SHP77 (cell line): ENCODE measurements around the gene TMEM128.
"Not testable (repeated sequence)": the region's sequence is repeated elsewhere in the genome, so short reads cannot be mapped to it uniquely, and the experiment has no call there.

Experiments used
- DNase-seq, 2 experiments: peaks; one replicate each; lab custom pipeline; 2025; lab: John Stamatoyannopoulos, UW

The TMEM128 gene, protein sequence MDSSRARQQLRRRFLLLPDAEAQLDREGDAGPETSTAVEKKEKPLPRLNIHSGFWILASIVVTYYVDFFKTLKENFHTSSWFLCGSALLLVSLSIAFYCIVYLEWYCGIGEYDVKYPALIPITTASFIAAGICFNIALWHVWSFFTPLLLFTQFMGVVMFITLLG

DNA sequence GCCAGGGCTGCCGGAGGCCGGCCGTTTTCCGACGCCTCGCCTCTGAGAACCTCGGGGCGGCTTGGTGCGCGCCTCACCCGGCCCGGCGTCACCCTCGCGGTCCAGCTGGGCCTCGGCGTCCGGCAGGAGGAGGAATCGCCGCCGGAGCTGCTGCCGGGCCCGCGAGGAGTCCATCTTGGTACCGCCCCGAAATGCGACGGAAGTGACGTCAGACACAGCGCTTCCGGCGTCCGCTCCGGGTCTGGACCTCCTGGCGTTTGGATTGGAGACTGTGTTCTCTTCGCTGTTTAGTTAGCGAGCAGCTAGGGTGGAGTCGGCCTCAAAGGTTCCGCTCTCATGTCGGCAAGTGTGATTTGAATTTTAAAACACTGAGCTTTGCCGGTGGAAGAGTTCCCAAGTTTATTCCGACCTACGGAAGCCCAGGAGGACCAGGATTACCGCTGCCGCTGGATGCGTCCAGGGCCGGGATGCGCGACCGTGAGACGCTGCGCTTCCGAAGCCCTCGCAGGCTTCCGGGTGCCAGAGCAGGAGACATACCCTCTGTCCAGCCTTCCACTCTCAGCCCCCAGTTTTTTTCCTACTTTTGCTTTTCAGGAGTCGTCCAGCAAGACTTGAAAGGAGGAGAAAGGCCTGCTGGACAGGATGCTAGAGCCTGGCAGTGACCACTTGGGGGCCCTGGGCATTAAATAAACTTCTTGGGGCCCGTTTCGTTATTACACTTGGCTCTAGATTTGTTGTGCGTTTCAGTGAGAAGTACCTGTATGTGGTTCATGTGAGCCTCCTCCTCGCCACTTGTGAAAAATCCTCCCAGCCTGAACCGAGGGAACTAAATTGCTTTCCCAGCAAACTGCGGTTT is at the start of gene TMEM128:
TSS of gene TMEM128 (minus strand) at position 195 of the 856 bp plus-strand sequence. CDS start at position 174, 21 bp downstream.
- peak; percentile 72 to 74 for DNase-seq

DNA sequence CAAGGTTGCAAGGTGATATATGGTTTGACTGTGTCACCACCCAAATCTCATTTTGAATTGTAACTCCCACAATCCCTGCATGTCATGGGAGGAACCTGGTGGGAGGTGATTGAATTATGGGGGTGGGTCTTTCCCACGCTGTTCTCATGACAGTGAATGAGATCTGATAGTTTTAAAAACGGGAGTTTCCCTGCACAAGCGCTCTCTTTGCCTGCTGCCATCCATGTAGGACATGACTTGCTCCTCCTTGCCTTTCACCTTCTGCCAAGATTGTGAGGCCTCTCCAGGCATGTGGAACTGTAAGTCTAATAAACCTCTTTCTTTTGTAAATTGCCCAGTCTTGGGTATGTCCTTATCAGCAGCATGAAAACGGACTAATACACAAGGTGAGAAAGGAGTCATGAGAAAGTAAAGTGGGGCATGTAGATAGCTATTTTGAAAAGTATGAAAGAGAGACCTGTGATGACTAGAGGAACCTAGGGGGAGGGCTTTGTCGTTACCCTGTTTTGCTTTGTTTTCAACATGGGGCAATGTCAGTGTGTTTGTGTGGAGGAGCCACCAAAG is 48.3 kb upstream of the TMEM128 start:
- DNase-seq = no peak

DNA sequence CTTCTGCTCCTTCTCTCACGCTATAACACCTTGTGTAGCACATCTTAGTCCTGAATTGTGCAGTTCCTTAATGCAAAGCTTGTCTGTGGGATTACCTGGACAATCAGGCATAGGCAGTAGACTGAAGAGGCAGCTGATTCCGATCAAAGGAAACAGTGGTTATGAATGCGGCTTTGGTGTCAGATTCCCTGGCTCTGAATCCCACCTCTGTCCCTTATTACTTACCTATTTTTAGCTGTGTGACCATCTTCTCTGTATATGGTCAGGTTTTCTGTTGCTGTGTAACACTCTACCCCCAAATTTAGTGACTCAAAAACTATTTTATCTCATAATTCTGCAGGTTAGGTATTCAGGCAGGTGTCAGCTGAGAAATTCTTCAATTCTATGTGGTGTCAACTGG is 45.3 kb upstream of the TMEM128 start:
- DNase-seq = no peak

DNA sequence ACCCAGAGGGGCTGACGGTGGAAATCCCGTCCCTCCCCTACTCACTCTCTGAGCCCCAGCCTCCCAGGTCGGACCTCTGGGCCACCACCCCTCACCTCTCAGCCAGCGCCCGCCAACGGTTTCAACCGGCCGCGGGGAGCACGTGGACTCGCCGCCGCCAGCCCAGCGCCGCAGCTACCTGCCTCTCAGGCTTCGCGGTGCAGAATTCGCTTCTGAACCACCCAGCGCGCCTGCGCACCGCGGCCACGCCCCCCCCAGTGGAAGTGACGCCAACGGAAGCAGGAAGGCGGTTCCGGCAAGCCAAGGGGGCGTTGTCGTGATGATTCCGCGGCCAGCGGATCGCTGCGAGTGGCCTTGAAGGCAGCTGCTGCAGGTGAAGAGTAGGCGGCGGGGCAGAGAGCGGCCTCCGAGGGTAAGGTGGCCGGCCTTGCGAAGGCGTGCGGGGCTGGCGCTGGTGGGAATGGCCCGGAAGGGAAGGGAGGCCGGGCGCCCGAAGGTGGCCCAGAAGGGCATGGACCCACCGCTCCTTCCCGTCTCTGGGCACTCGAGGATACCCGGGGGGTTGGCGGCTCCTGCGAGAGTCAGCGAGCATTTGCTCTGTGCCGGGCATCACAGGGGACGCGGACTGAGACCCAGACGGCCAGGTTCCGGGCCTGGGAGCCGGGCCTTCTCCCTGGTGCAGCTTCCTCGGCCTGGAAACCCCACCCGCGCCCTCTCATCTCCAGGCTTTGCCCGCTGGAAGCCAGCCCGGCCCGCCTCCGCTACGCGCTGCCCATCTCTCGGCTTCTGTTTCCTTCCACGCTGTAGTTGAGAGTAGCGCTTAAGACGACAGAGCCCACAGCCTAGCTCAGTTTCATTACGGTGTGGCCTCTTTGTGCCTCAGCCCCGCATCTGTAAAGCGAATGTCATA is 42.2 kb upstream of the TMEM128 start, which contains the start of the genes LYAR and ZBTB49:
TSS of gene LYAR (minus strand) at position 214 of the 910 bp plus-strand sequence. CDS start 6,412 bp downstream, outside the sequence.
TSS of gene ZBTB49 (plus strand) at position 311 of the 910 bp plus-strand sequence. CDS start 9,695 bp downstream, outside the sequence.
- peak; percentile 60 to 64 for DNase-seq

DNA sequence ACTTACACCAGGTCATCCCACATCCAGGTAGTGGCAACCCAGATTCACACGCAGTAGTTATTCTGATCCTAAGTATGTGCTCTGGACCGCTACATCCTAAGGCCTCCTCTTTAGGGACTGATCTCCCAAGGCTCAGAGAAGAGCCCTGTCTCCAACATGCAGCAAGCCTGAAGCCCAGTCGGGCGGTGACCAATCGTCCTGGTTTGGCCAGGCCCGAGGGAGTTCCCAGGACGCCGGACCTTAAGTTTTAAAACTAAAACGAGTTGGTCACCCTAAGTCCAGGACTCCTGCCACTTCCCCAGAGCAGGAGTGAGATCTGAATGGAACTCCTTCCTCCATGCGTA is 41.5 kb upstream of the TMEM128 start:
- DNase-seq = no peak

DNA sequence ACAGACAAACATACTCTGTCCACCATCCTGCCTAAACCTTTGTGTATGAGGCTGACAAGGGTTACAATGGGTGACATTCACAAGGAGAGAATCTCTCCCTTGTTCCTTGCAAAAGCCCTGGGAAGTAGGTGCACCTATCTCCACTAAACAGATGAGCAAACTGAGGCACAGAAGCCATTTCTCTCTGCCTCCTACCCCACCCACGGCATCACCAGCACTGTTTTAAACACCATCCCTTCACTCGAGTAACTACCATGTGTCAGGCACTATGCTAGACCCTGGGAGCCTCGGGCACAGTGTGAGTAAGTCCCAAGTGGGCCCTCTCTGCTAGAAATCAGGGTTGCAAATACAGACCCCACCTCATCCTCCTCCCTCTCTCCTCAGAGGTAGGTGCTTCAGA is 41.0 kb upstream of the TMEM128 start:
- DNase-seq = no peak

DNA sequence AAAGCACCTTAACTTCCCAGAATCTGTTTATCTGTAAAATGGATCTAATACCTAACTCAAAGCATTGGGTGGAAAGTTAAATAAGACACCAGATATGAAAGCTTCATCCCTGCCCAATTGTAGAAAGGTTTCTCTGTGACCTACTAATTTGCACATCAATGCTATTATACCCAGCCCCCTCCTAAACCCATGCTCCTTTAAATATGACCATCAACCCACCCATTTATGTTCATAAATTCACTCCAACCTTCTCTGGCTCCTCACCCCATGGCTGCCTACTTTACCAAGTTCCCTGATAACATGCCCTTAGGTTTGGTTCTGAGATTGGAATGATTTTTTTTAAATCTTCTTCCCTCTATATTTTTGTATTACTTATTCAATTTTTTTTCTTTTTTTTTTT is 40.1 kb upstream of the TMEM128 start:
- no peak for DNase-seq

DNA sequence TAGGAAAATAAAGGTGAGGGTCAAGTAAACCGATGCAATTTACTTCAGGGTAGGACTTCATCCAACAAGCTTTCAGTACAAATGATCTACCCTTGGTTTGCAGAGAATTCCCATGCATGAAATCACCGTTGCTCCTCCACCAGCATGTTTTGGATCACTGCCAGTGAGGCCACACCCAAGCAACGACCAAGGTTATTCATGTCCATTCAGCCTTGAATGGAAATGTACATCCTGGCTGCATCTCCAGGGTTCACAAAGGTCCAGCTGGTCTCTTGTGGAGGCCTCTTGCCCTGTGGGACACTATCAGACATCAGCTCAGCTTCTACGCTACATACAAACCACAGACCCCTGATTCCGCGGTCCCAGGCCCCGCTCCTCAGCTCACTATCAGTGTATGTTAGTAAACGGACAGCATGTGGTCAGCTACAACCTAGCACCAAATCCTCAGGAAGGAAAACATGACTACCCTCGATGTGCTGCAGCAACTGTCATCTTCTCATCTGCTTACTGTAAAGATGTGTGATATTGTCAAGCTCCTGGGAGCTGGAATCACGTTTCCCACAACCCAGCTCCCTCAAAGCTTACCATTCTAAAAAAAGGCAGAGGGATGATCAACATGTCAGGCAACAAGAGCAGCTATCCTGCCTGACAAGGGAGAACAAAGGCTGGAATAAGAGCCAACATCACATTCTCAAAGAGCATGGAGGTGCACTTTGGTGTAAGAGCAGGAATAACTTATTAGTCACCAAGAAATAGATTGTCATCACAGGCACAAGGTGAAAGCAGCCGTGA is 37.0 kb upstream of the TMEM128 start:
- no peak for DNase-seq

DNA sequence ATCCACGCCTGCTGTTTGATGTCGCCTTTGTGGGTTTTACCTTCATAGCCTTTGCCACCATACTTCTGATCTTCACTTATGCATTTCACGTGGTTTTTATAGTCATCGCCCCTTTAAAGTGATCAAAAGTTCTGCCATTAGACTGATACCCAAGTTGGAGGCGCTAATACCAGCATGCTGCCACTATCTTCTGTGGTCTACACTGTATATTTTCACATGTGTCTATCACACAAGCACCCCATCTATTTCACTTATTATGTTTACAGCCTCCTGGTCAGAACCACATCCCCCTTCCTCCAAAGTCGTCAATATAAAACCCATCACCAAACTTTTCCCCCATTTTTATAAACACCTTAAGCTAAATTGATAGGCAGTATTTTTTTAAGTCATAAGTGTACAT is 33.8 kb upstream of the TMEM128 start:
- DNase-seq = no peak

DNA sequence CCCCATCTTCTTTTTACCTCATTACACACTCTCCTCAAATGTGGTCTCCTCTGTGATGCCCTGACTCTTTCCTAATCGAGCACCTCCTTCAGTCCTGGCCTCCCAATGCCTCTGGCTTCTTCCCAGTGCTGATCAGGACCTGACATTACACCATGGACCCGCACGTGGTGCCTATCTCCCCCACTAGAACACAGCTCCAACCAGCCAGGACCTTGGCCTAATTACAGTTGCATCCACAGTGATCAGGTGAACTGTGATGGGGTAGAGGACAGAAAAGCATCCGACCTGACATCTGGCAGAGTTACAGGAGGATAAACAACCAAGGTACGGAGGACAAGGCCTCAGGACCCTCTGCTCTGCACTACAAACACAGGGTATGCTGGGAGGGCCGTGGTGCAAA is 29.5 kb upstream of the TMEM128 start:
- DNase-seq = no peak

DNA sequence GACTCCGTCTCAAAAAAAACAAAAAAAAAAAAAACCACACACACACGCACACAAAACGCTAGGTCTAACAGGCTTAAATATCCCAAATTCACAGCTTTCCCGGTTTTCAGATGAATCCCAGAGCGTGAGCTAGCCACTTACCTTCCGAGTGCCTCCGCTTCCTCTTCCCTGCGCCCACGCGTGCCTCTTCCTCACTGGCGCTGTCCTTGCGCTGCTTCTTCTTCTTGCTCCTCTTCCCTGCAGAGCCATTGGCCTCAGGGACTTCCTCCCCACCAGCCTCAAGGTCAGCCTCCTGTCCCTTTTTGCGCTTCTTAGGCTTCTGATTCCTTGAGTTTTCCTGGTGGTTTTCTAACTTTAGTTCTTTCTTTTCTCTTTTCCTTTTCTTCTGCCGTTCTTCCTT is 26.2 kb upstream of the TMEM128 start:
- no peak for DNase-seq

DNA sequence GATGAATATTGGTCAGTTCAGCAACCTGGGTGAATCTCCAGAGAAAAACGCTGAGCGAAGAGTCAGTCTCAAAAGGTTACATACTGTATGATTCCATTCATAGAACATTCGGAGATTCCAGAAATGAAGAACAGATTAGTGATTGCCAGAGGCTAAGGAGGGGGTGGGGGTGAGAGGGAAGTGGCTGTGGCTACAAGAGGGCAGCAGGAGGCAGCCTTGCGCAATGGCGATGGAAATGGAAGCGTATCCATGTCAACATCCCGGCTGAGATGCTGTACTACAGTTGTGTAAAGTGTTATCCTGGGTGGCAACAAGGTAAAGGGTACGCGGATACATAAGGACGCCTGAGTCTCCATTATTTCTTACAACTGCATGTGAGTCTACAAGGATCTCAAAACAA is 23.9 kb upstream of the TMEM128 start:
- no peak for DNase-seq

DNA sequence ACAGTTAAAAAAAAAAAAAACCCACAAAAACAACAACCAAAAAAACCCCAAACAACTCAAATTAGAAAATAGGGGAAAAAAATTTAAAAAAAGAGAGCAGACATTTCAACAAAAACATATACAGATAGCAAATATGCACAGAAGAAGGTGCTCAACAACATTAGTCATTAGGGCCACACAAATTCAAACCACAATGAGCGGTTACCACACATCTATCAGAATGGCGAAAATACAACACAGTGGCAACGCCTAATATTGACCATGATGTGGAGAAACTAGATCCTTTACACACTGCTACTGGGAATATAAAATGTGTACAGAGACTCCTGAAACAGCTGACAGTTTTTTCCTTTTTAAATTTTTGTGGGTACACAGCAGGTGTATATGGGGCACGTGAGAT is 22.5 kb upstream of the TMEM128 start:
- DNase-seq = no peak

DNA sequence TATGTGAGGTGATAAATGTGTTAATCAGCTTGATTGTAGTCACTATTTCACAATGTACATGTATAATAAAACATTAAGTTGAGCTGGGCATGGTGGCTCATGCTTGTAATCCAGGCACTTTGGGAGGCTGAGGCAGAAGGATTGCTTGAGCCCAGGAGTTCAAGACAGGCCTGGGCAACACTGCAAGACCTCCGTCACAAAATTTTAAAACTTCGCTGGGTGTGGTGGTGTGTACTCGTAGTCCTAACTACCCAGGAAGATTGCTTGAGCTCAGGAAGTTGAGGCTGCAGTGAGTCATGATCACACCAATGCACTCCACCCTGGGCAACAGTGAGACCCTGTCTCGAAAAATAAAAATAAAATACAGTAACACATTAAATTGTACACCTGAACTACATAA is 21.8 kb upstream of the TMEM128 start:
- no peak for DNase-seq

DNA sequence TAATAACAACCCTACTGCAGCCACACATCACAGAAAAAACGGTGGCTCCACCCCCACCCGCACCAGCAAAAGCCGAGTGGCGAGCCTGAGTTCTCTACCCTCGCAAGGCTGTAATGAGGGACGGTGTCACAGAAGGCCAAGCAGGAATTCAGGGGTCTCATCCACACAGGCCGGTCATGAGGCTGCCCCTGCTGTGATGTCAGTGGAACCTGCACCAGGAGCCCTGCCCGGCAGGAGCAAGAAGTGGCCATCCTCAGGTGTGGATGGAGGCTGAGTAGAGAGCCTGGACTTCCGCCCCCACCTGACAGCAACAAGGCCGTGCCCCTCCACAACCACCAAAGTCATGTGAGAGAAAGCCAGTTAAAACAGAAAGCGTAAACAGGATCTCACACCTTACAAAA is 21.3 kb upstream of the TMEM128 start:
- DNase-seq = no peak

DNA sequence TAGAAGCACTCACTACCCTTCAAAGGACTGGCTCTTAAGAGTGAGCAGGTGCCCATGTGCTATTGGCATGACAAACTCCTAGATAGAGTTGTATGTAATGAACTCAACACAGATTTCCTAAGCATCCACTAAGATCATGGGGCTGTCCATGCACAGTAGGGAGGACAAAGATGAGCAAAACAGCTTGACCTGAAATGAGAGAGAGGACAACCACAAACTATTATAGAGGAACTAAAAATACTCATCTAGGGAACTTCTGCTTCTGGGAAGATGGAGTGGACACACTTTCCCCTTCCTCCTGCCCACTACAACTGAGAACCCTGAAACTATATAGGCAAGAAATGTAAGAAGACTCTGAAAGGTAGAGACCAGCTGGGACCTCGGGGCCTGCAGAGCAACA is 20.8 kb upstream of the TMEM128 start:
- DNase-seq = no peak

DNA sequence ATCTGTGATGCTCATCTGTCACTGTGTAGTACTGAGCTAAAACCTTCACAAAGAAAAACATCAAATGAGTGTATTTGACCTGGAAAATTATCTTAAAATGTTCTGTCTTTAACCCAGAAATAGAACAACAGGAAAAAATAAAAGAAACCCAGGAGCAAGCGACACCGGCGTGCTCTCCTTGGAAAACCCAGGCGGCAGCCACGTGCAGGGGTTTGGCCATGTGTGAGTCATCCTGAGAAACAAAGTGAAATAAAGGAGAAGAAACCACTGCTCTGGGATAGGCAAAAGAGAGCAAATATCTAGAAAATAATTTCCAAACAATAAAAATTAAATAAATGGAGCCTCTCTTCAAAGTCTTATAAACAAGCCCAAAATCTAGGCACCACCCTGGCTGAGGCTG is 20.0 kb upstream of the TMEM128 start:
- no peak for DNase-seq

DNA sequence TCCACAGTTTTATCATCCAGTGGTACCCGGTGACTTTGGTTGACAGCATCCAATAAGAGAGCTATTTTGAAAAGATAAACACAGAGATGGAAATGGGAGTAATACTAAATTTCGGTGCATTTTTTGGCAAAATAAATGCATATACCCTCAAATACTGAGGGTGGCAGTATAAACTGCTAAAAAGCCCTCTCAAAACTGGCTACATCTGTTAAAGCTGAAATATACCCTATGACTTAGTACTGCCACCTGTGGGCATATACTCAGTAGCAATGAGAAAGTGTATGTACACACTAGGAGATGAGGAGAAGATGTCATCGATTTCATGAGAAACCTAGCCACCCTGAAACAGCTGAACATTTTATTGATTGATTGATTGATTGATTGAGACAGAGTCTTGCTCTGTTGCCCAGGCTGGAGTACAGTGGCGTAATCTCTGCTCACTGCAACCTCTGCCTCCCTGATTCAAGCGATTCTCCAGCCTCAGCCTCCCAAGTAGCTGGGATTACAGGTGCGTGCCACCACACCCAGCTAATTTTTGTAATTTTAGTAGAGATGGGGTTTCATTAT is 12.2 kb upstream of the TMEM128 start:
- DNase-seq = peak in 1 of 2 experiments; percentile 1

DNA sequence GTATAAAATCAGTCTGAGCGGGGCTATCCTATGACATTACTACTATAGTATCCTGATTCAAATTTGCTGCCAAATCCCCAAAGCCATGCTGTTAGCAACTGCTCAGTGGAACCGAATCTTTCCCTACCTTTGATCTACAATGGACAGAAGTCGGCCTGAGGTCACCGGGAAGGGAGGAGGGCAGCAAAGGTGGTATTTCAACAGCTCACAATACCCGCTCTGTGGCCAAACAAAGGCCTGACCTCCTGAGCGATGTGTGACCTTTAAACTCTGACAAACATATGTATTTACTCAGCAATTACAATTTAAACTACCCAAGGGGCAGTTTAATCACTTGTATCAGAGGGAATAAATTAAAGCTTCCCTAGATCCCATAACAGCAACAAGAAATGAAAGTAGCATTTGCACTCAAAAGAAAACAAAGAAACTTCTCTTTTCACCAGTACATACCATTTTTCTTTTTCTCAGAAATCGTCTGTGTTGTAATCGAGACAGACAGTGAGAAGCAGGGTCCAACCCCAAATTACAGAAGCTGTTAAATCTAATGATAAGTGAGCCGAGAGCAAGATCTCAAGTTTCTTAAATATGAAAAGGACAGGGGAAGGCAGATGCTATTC is 11.6 kb upstream of the TMEM128 start:
- DNase-seq = no peak

DNA sequence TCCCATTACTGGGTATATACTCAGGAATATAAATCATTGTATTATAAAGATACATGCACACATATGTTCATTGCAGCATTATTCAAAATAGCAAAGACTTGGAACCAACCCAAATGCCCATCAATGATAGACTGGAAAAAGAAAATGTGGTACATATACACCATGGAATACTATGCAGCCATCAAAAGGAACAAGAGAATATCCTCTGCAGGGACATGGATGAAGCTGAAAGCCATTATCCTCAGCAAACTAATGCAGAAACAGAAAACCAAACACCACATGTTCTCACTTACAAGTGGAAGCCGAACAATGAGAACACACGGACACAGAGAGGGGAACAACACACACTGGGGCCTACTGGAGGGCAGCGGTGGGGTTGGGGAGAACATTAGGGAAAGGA is 9.7 kb upstream of the TMEM128 start:
- DNase-seq = not testable (repeated sequence)
